ENCODE results near the gene IGF2. TPM values are rescaled to one million over a fixed set of nuclear protein-coding genes. Genes with fewer than 3 reads are reported as not detected.
A peak's percentile ranks its signal among the peaks of the same experiment; 100 is the strongest.
"Not testable (repeated sequence)": the region's sequence is repeated elsewhere in the genome, so short reads cannot be mapped to it uniquely, and the experiment has no call there.

Gene IGF2
- total RNA-seq, 4 donors from 2014 or later = 0.76 to 35.3 (median 2.8) TPM

- Histone ChIP-seq H3K27me3 (peaks cover 0 to 67% (median 0%) of the 10 kb centered on the region in 4 donors), H3K4me1 (peaks cover 5 to 50% (median 7%) of the 10 kb centered on the region in 3 donors), H3K36me3 (no peaks in the 10 kb centered on the region), H3K27ac (no peak overlapping the region), H3K4me3 (no peak overlapping the region), H3K9me3 (no peaks in the 10 kb centered on the region)
- DNase-seq = no peak
- no peak for TF ChIP-seq CTCF (IDR thresholded peaks at IDR 0.05)
- TF ChIP-seq POLR2A (IDR thresholded peaks at IDR 0.05) = no peak
- WGBS, 2 donors = 71% methylated on average over 3 of the region's 15 CpGs; no CpG with 5 or more reads in 1 of the 2 donors
- intact Hi-C loops (cut with DNase I) = no loop called here
Measured at GRCh38 chr11:2180347-2180746, 41.2 kb upstream of the IGF2 start.

- Histone ChIP-seq H3K36me3 (no peaks in the 10 kb centered on the region), H3K27me3 (peaks cover 0 to 61% (median 0%) of the 10 kb centered on the region in 4 donors), H3K27ac (peak overlapping the region in 1 of 4 donors; percentile 23), H3K9me3 (no peaks in the 10 kb centered on the region), H3K4me3 (no peak overlapping the region), H3K4me1 (peaks cover 5 to 55% (median 9%) of the 10 kb centered on the region in 3 donors)
- no peak for DNase-seq
- TF ChIP-seq POLR2A (IDR thresholded peaks at IDR 0.05) (no peak), CTCF (IDR thresholded peaks at IDR 0.05) (no peak)
- 71 to 74% methylated on average over 5 to 9 of the region's 10 CpGs for WGBS, 2 donors
- intact Hi-C loops (cut with DNase I) = no loop called here
Measured at GRCh38 chr11:2179516-2179915, 40.3 kb upstream of the IGF2 start.

GRCh38 chr11:2178906-2179494 is 39.8 kb upstream of the IGF2 start:
- H3K4me3 ChIP-seq = no peak overlapping the region

GRCh38 chr11:2178055-2178773 is 39.0 kb upstream of the IGF2 start:
- H3K27me3 ChIP-seq = peaks cover 0 to 61% (median 0%) of the 10 kb centered on the region in 4 donors
- H3K9me3 ChIP-seq; H3K4me3 ChIP-seq; H3K27ac ChIP-seq; intact Hi-C loops (cut with DNase I); DNase-seq; H3K36me3 ChIP-seq: not testable (repeated sequence)
- H3K4me1 ChIP-seq = peaks cover 5 to 55% (median 9%) of the 10 kb centered on the region in 3 donors
- WGBS, 2 donors = 40 to 51% methylated on average over 10 to 11 of the region's 16 CpGs

More at GRCh38 chr11:2178906-2179494, 39.8 kb upstream of the IGF2 start:
- Histone ChIP-seq H3K27me3 (peaks cover 0 to 61% (median 0%) of the 10 kb centered on the region in 4 donors), H3K4me1 (peaks cover 5 to 55% (median 9%) of the 10 kb centered on the region in 3 donors), H3K27ac (peak overlapping the region in 1 of 4 donors; percentile 23), H3K36me3 (no peaks in the 10 kb centered on the region), H3K9me3 (no peaks in the 10 kb centered on the region)
- intact Hi-C loops (cut with DNase I) = no loop called here
- 32 to 35% methylated on average over 5 of the region's 16 CpGs for WGBS, 2 donors
- TF ChIP-seq POLR2A (IDR thresholded peaks at IDR 0.05) (no peak), CTCF (IDR thresholded peaks at IDR 0.05) (no peak)
- no peak for DNase-seq

GRCh38 chr11:2177076-2177475 is 37.9 kb upstream of the IGF2 start:
- TF ChIP-seq POLR2A (IDR thresholded peaks at IDR 0.05) (no peak), CTCF (IDR thresholded peaks at IDR 0.05) (no peak)
- intact Hi-C loops (cut with DNase I) = no loop called here

More at GRCh38 chr11:2177076-2177475, 37.9 kb upstream of the IGF2 start:
- no peak for DNase-seq
- WGBS, 2 donors = 59 to 83% methylated on average over 4 of the region's 18 CpGs
- H3K36me3 ChIP-seq = no peaks in the 10 kb centered on the region
- peaks cover 5 to 55% (median 9%) of the 10 kb centered on the region in 3 donors for H3K4me1 ChIP-seq
- peaks cover 0 to 61% (median 0%) of the 10 kb centered on the region in 4 donors for H3K27me3 ChIP-seq
- no peaks in the 10 kb centered on the region for H3K9me3 ChIP-seq
- no peak overlapping the region for H3K27ac ChIP-seq
- H3K4me3 ChIP-seq = no peak overlapping the region

All from esophagus squamous epithelium (tissue), 5 donors.